Ovary (tissue), 3 donors: Measurements from ENCODE around the gene TBX19.

ENCODE experiments used
- CTCF ChIP-seq, 3 donors: fragments of 450-650 bp in 2 of 3; fragments of 200-600 bp in 1 of 3; IDR thresholded peaks; one replicate each; pipeline versions ENCODE4 v1.5.1 to v1.8.0; 2016 to 2022; ENCODE audit warnings: antibody characterized with exemption in 3 of 3, mild to moderate bottlenecking in 1 of 3
- EP300 ChIP-seq: sonication (generic); formaldehyde crosslinking; IDR thresholded peaks from one replicate; pipeline ENCODE4 v1.6.1; 2017; ENCODE audit warnings: antibody characterized with exemption
- POLR2A ChIP-seq: fragments of 450-650 bp; IDR thresholded peaks from one replicate; pipeline ENCODE4 v1.6.1; 2017; ENCODE audit warnings: antibody characterized with exemption, mild to moderate bottlenecking, moderate library complexity
- donor health status: DM: no; HTN: no; CAD: no.

GRCh38 chr1:168264296-168264695, 16.4 kb upstream of the TBX19 start:
- TF ChIP-seq CTCF (IDR thresholded peaks at IDR 0.05) (no peak), POLR2A (no peak), EP300 (no peak)
